RWPE1 (cell line): ENCODE results near the gene KCNG3.

ENCODE experiments used
- CTCF ChIA-PET: fragments of 350-600 bp; sonication (Branson Sonifier 250); formaldehyde crosslinking; extraction: SDS; loops from one replicate; lab custom pipeline; 2021; lab: Yijun Ruan, JAX
- POLR2A ChIA-PET: fragments of 400-600 bp; formaldehyde crosslinking; extraction: SDS; loops from one replicate; lab custom pipeline; 2020; ENCODE audit warnings: antibody characterized with exemption; ENCODE audit not compliant: low non-redundant PET; lab: Yijun Ruan, JAX
- DNase-seq: peaks from one replicate; pipeline ENCODE4 v3.0.0; 2012; ENCODE audit warnings: low spot score
- H3K27ac ChIP-seq: fragments of 450-650 bp; 2 replicates; pipeline ENCODE4 v1.5.1; 2017
- TF ChIP-seq, protein P1 (sequence below): fragments of 450-650 bp; conservative IDR thresholded peaks from 2 replicates; pipeline ENCODE4 v1.5.1; 2017; ENCODE audit warnings: low read depth, mild to moderate bottlenecking

Gene KCNG3

DNA sequence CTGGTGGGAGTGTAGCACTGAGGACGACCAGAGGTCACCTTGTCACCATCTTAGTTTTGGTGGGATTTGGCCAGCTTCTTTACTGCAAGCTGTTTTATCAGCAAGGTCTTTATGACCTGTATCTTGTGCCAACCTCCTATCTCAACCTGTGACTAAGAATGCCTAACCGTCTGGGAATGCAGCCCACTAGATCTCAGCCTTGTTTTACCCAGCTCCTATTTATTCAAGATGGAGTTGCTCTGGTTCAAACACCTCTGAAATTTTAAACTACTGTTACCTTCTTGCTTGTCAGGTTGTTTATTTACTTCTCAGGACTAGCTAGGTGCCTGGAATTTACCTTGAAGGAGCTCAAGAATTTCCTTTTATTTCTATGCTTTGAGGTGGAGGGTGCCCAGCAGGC, 9.5 kb upstream of the KCNG3 start:
- TF ChIP-seq, protein P1, sequence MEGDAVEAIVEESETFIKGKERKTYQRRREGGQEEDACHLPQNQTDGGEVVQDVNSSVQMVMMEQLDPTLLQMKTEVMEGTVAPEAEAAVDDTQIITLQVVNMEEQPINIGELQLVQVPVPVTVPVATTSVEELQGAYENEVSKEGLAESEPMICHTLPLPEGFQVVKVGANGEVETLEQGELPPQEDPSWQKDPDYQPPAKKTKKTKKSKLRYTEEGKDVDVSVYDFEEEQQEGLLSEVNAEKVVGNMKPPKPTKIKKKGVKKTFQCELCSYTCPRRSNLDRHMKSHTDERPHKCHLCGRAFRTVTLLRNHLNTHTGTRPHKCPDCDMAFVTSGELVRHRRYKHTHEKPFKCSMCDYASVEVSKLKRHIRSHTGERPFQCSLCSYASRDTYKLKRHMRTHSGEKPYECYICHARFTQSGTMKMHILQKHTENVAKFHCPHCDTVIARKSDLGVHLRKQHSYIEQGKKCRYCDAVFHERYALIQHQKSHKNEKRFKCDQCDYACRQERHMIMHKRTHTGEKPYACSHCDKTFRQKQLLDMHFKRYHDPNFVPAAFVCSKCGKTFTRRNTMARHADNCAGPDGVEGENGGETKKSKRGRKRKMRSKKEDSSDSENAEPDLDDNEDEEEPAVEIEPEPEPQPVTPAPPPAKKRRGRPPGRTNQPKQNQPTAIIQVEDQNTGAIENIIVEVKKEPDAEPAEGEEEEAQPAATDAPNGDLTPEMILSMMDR = no peak
- ChIA-PET POLR2A (no interaction called here), CTCF (interaction anchor here (0.5 to 0.6 kb wide), 3 partner anchors 110 to 136 kb away, joined by 3 to 4 read pairs (median 3); no protein-coding TSS in a partner anchor)
- no peak for DNase-seq
- no peak overlapping the region for H3K27ac ChIP-seq

DNA sequence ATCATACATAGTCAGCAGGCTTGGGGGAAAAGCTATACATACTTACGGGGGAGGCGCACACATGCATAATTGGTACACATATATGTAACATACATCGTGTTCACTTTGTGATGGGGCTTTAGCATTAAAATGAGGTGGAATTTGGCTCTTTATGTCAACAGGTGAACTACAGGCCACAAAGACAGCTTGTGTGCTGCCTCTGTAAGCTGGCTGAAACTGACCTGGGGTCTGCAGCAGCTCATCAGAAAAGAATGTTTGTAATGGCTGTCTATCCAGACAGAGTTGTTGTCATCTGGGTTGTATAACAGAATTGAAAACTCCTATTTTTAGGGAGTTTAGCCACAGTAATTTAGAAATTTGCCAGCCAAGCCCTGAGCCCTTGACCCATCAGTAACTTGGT, 4.7 kb upstream of the KCNG3 start:
- DNase-seq = no peak
- ChIA-PET CTCF (interaction anchor here (0.6 to 1.5 kb wide), 2 partner anchors 60 to 164 kb away, joined by 3 read pairs; no protein-coding TSS in a partner anchor), POLR2A (no interaction called here)
- TF ChIP-seq, protein P1 = no peak
- no peak overlapping the region for H3K27ac ChIP-seq

DNA sequence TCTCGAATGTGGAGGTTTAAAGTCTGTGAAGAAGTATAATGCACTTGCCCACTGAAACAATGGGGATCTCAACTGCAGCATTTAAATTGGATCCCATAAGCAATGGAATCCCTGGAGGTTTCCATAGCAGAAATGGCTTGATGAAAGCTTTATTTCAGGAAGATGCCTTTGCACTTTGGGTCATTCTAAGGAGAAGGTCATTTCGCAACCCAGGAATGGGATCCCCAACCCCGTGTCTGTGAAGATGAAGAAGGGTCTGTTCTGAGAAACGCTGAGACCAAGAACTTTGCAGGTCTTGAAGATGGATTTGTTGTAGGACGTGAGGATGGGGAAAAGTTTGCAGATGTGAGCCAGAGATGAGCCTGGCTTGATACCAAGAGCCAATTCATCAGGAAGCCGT, 1.8 kb upstream of the KCNG3 start:
- TF ChIP-seq, protein P1 = no peak
- DNase-seq = no peak
- no peak overlapping the region for H3K27ac ChIP-seq
- POLR2A ChIA-PET = no interaction called here
- CTCF ChIA-PET = interaction anchor here (0.7 to 1.0 kb wide), 2 partner anchors 12 to 168 kb away, joined by 4 to 5 read pairs; no protein-coding TSS in a partner anchor

DNA sequence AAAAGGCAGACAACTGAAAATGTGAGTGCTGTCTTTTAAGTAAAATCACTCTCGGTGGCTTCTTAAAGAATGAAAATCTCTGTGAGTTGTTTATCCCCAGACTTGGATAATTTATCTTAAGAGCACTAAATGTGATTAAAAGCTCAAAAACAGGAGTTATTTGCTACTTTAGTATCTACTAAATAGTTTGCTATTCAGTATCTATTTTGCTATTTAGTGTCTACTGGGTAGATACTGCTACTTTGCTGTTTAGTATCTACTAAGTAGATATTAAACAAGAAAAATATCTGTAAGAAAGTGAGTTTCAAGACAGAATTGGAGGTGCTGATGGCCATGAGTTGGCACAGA, 1.4 kb upstream of the KCNG3 start:
- ChIA-PET POLR2A (no interaction called here), CTCF (interaction anchor here (0.7 to 1.0 kb wide), 3 partner anchors 12 to 168 kb away, joined by 3 to 5 read pairs (median 4); no protein-coding TSS in a partner anchor)
- TF ChIP-seq, protein P1 = peak; percentile 66
- DNase-seq = no peak
- H3K27ac ChIP-seq = no peak overlapping the region

DNA sequence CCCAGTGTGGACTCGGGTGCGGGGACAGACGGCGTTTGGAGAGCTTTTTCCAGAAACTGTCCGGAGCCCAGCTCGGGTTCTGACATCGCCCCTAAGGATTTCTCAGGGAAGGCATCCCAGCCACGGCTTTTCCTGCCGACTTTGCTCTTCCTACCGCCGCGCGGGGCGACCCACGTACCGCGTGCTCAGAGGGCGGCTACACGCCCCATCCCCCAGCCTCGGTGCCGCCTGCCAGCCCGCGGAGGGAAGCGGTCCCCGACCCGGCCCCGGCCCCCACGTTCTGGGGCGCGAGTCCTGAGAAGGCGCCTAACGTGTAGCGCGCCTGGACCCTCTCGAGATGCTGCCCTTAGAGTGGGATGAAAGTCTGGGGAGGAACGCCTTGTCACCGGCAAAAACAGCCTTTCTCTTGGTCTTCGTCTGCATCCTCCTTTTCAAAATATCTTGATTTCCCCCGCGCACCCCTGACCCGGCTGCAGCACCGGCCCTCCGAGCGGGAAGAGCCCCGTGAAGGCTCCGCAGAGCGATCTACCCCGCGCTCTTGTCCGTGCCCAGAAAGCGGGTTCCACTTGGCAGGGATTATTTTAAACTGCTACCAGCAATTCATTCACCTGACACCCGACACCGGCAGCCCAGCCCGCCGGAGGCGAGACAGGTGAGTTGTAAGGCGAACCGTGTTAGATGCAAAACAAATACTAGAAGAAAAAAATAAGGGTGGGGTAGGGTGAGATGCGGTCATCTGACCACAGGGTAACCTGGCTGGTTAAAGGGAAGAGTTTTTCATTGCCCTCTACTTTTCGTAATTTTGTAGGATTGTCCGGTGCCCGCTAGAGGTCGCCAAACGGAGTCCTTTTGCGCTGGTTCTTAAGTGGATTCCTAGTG, 812 bp upstream of the KCNG3 start:
- TF ChIP-seq, protein P1 = peak; percentile 92
- CTCF ChIA-PET = interaction anchor here (0.6 to 0.7 kb wide), 3 partner anchors 11 to 251 kb away, joined by 3 to 4 read pairs (median 3); no protein-coding TSS in a partner anchor
- POLR2A ChIA-PET = no interaction called here
- peak; percentile 87 for DNase-seq
- peak overlapping the region; percentile 12; the same call in 1 of the 2 replicates for H3K27ac ChIP-seq

DNA sequence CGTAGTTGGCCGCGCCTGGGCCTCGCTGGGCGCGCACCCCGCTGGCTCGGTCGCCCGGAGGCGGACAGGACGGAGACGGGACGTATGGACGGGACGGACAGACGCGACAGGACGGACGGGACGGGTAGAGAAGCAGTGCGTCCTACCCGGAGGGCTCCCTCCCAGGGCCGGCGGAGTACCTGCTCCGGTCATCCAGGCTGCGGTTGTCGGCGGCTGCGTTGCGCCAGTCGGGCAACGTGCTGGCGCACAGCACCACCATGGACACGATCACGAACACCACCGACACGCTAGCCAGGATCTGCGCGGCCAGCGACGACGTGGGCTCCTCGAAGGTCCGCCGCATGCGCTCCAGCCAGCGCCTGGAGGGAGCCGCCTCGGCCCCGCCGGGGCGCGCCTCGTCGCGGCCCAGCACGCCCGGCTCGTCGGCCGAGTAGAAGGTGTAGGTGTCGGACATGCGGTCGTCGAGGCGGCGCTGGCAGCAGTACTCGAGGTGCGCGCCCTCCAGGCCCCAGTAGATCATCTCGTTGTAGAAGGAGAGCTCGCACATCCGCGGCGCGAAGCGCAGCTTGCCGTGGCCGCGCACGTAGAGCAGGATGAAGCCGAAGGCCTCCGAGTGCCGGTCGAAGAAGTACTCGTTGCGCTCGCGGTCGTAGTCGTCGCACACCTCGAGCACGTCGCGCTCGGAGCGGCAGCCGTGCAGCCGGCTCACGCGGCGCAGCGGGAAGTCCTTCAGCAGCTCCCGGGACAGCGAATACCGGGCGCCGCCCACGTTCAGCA, 903 bp downstream of the KCNG3 start:
- no peak overlapping the region for H3K27ac ChIP-seq
- ChIA-PET POLR2A (no interaction called here), CTCF (interaction anchor here (0.6 kb wide), 1 partner anchor 174 kb away, joined by 3 read pairs; no protein-coding TSS in a partner anchor)
- TF ChIP-seq, protein P1 = no peak
- DNase-seq = no peak
